ENCODE measurements around the gene STARD8.

STARD8 gene

DNA sequence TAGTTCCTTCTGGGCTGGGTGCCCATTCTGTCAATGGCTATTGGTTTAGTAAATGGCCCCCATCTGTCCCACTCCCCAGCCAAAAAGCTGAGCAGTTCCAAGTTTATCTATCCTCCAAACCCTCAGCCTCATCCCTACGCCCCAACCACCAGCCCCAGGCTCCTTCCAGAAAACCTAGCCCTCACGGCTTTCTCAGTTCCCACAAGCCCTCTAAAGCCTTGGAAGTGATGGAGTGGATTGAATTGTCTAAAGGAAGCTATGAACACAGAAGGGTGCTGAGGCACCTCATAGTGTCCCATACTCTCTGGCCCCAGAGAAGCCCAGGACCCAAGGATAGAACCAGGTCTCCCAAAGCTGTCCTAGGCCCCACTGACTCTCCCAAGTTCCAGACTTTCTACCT is 105.8 kb downstream of the STARD8 start:
- no peak for DNase-seq (ENCODE audit: low read depth)

DNA sequence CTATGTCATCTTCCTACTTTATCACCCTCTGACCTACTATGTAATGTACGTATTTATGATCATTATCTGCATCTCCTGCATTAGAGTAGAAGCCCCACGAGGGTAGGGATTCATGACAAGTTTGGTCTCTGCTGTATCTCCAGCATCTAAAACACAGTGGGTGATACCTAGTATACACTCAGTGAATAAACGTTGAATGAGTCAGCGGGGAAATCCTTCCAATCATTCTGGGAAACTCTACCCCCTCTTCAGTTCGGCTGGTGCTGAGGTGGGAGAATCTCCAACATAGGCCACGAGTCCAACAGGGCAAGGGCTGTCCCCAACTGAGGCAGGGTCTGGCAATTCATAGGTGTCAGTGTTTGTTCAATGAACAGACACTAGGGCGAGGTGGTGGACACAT is 106.9 kb downstream of the STARD8 start:
- DNase-seq (ENCODE audit: low read depth) = no peak

DNA sequence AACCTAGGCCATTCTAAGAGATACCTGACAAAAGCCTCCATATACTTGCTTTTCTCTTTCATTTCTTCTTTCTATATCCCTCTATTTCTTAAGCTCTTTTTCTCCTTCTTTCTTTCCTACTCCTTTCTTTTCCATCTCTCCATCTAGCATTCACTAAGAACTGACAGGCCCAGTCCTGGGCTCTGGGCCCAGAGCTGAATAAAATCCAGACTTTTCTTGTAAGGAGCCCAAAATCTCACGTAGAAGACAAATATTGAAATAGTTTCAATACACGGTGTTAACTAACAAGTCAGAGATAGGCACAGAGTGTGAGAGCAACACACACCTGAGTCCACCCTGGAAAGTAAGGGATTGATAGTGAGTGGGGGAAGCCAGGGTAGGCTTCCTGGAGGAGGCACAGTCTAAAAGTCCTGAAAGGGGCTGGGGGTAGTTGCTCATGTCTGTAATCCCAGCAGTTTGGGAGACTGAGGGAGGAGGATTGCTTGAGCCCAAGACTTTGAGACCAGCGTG is 108.2 kb downstream of the STARD8 start:
- DNase-seq (ENCODE audit: low read depth) = no peak

DNA sequence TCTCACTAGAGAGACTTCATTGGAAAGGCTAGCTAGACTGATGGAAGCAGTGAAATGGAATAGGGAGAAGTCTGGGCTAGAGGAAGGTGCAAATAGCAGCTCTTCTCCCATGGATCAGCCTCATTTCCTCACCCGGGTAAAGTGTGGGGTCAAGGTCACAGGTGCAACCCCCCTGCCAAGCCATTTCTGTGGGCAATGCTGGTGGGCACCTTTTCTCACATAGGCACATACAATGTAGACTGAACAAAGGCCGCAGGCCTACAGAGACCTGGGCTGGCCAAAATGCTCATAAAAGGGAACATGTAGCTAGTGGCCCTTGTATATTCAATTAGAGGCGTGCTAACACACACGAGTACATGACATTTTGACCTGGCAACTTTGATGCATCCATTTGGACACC is 109.9 kb downstream of the STARD8 start:
- DNase-seq (ENCODE audit: low read depth) = no peak

DNA sequence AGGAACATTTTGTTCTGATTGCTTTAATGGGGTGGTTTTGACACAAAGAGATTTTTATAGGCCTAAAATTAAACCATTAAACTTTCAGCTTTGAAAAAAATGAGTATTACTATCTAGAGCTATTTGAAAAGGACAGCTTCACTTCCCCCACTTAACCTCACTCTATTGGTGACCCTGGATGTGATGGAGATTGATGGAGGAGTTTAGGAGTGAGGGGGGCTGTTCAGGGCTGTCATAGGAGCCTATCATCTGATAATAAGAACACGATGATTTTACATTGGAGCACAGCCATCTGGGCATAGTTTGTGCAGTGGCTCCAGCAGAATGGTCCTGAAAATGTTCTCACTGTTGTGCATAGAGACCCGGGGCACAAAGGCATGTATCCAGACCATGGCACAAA is 110.3 kb downstream of the STARD8 start:
- DNase-seq (ENCODE audit: low read depth) = no peak

DNA sequence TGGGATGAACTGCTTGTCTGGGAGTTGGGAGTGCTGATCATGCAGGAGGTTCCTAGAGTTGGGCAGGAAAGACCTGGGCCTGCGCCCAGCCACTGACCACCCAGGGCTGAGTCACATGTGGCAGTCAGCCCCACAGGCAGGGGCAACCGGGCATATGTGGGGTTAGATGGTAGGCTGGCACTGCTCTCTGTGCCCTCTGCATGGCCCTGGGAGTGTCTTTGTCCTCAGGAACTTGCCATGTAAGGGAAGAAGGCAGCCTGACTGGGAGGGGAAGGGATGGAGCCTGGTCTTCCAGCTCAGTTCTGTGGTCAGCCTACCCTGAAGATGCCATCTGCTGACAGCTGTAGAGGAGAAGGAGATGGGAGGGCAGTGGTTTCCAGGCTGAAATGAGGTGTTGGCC is 111.2 kb downstream of the STARD8 start:
- no peak for DNase-seq (ENCODE audit: low read depth)

DNA sequence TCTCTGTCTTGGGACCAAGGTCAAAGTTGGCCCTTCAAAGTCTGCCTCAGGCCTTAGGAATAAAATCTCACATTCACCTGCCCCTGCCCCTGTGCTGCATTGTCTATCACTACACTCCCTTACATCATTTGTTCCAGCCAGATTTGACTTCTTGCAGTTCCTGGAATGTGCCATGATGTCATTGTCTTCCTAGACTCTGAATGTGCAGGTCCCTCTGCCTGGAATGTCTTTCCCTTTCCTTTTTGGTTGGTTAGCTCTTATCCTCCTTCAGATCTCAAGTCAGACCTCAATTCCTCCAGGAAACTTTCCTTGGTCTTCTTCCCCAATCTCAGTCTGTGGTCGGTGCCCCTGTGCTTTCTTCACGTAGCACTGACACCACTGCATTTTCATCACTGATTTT is 113.6 kb downstream of the STARD8 start:
- DNase-seq (ENCODE audit: low read depth) = no peak

DNA sequence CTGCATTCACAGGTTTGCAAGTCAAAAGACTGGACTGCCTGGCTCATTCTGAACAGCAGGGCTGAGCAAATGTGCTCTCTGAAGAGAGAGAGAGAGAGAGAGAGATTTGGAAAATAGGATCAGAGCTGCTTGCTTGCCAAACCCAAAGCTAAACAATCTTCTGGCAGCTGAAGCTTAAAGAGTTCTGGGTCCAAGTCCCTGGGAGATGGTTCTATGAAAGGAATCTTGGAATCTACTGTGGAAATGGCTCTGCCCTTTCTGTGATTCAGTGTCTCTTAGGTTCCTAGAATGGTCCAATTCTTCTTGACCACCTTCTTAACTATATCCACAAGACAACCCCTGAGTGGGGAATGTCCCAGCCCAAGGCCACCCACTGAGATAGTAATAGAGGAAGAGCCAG is 115.3 kb downstream of the STARD8 start:
- DNase-seq (ENCODE audit: low read depth) = no peak

DNA sequence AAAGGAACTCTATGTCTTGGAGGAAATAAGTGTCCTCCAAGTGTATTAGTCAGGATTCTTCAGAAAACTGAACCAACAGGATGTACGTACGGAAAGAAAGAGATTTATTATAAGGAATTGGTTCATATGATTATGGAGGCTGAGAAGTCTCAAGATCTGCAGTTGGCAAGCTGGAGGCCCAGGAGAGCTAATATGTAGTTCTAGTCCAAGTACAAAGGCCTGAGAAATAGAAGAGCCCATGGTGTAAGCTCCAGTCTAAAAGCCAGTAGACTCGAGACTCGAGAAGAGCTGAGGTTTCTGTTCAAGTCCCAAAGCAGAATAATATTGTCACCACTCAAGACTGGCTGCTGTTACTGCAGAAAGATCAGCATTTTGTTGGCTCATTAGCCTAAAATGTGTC is 116.0 kb downstream of the STARD8 start:
- no peak for DNase-seq (ENCODE audit: low read depth)
